Ishikawa (cell line): ENCODE measurements around the gene RBM19.

Source experiments
- CEBPB ChIP-seq: IDR thresholded peaks from 2 replicates; pipeline ENCODE4 v1.6.1; 2012
- EGR1 ChIP-seq: IDR thresholded peaks from 2 replicates; pipeline ENCODE4 v1.6.1; 2012
- EP300 ChIP-seq: IDR thresholded peaks from 2 replicates; pipeline ENCODE4 v1.6.1; 2012; ENCODE audit warnings: borderline replicate concordance
- FOXM1 ChIP-seq: IDR thresholded peaks from 2 replicates; pipeline ENCODE4 v1.6.1; 2012; ENCODE audit warnings: low read depth, borderline replicate concordance
- NFIC ChIP-seq: IDR thresholded peaks from 2 replicates; pipeline ENCODE4 v1.6.1; 2012
- RAD21 ChIP-seq: IDR thresholded peaks from 2 replicates; pipeline ENCODE4 v1.6.1; 2012; ENCODE audit warnings: low read depth
- REST ChIP-seq: IDR thresholded peaks from 2 replicates; pipeline ENCODE4 v1.6.1; 2012; ENCODE audit warnings: low read depth, mild to moderate bottlenecking
- TAF1 ChIP-seq: IDR thresholded peaks from 2 replicates; pipeline ENCODE4 v1.6.1; 2012; ENCODE audit warnings: low read depth, mild to moderate bottlenecking
- TCF12 ChIP-seq: IDR thresholded peaks from 2 replicates; pipeline ENCODE4 v1.6.1; 2012; ENCODE audit warnings: low read depth
- TEAD4 ChIP-seq: IDR thresholded peaks from 2 replicates; pipeline ENCODE4 v1.6.1; 2012
- YY1 ChIP-seq: IDR thresholded peaks from 2 replicates; pipeline ENCODE4 v1.6.1; 2012; ENCODE audit warnings: low read depth
- TF ChIP-seq, protein P1 (sequence below): IDR thresholded peaks from 2 replicates; pipeline ENCODE4 v1.6.1; 2012
- TF ChIP-seq, protein P2 (sequence below): IDR thresholded peaks from 2 replicates; pipeline ENCODE4 v1.6.1; 2012

- TF ChIP-seq YY1 = no peak
- TF ChIP-seq RAD21 = no peak
- TF ChIP-seq EP300 = no peak
- no peak for TF ChIP-seq FOXM1
- TF ChIP-seq, protein P1, sequence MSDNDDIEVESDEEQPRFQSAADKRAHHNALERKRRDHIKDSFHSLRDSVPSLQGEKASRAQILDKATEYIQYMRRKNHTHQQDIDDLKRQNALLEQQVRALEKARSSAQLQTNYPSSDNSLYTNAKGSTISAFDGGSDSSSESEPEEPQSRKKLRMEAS = no peak
- TF ChIP-seq, protein P2, sequence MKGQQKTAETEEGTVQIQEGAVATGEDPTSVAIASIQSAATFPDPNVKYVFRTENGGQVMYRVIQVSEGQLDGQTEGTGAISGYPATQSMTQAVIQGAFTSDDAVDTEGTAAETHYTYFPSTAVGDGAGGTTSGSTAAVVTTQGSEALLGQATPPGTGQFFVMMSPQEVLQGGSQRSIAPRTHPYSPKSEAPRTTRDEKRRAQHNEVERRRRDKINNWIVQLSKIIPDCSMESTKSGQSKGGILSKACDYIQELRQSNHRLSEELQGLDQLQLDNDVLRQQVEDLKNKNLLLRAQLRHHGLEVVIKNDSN = no peak
- no peak for TF ChIP-seq TAF1
- no peak for TF ChIP-seq NFIC
- TF ChIP-seq REST = no peak
- TF ChIP-seq TEAD4 = no peak
- TF ChIP-seq CEBPB = no peak
- no peak for TF ChIP-seq TCF12
- TF ChIP-seq EGR1 = no peak
Measured at GRCh38 chr12:113874999-113875561, 91.0 kb downstream of the RBM19 start.
